HL-60/S4 treated with phorbol 12-myristate 13-acetate at 8.2 ng/mL for 4 days and 3 days (cell line): Measurements from ENCODE around the gene KIAA0232.

ENCODE experiments used
- in situ Hi-C: fragments of 300-500 bp; cut with MboI; formaldehyde crosslinking; loops from 2 replicates; pipeline ENCODE4 v1.15.0; 2022; ENCODE audit warnings: low sequenced_read_pairs

Gene KIAA0232

GRCh38 chr4:6913350-6913905 lies 130.9 kb downstream of the KIAA0232 start:
- in situ Hi-C loops, result no loop called here

- in situ Hi-C loops, result no loop called here
Observed at GRCh38 chr4:6914448-6914847, 131.9 kb downstream of the KIAA0232 start.

GRCh38 chr4:6915041-6916005 lies 132.8 kb downstream of the KIAA0232 start:
- in situ Hi-C loops, result no loop called here

GRCh38 chr4:6916069-6916586 lies 133.6 kb downstream of the KIAA0232 start:
- in situ Hi-C loops, result no loop called here

GRCh38 chr4:6916587-6917460 lies 134.3 kb downstream of the KIAA0232 start:
- in situ Hi-C loops, result no loop called here

- in situ Hi-C loops, result no loop called here
Observed at GRCh38 chr4:6917461-6918271, 135.1 kb downstream of the KIAA0232 start.

GRCh38 chr4:6918338-6918737 lies 135.8 kb downstream of the KIAA0232 start:
- in situ Hi-C loops, result no loop called here

GRCh38 chr4:6920171-6920570 lies 137.6 kb downstream of the KIAA0232 start:
- in situ Hi-C loops, result no loop called here

GRCh38 chr4:6923507-6923906 lies 141.0 kb downstream of the KIAA0232 start:
- in situ Hi-C loops, result no loop called here

- in situ Hi-C loops, result no loop called here
Observed at GRCh38 chr4:6924361-6924779, 141.8 kb downstream of the KIAA0232 start.

- in situ Hi-C loops, result no loop called here
Observed at GRCh38 chr4:6925357-6925836, 142.9 kb downstream of the KIAA0232 start.

- in situ Hi-C loops, result no loop called here
Observed at GRCh38 chr4:6926081-6926480, 143.6 kb downstream of the KIAA0232 start.

- in situ Hi-C loops, result no loop called here
Observed at GRCh38 chr4:6926681-6927478, 144.4 kb downstream of the KIAA0232 start.

GRCh38 chr4:6928081-6928480 lies 145.6 kb downstream of the KIAA0232 start:
- in situ Hi-C loops, result no loop called here

GRCh38 chr4:6929339-6929811 lies 146.8 kb downstream of the KIAA0232 start:
- in situ Hi-C loops, result no loop called here

- in situ Hi-C loops, result no loop called here
Observed at GRCh38 chr4:6929812-6930464, 147.4 kb downstream of the KIAA0232 start.

- in situ Hi-C loops, result no loop called here
Observed at GRCh38 chr4:6932475-6932874, 149.9 kb downstream of the KIAA0232 start.

GRCh38 chr4:6932918-6933317 lies 150.4 kb downstream of the KIAA0232 start:
- in situ Hi-C loops, result no loop called here
